GM19238 (cell line): Measurements from ENCODE around the gene CYP1B1.
A peak's percentile ranks its signal among the peaks of the same experiment; 100 is the strongest.
"Not testable (repeated sequence)": the region's sequence is repeated elsewhere in the genome, so short reads cannot be mapped to it uniquely, and the experiment has no call there.

Experiments
- DNase-seq: peaks from one replicate; pipeline ENCODE4 v3.0.0; 2011; ENCODE audit warnings: low spot score; ENCODE audit not compliant: insufficient read length

Gene CYP1B1

GRCh38 chr2:38037757-38038621 lies 38.0 kb downstream of the CYP1B1 start:
- peak; percentile 24 for DNase-seq

DNA sequence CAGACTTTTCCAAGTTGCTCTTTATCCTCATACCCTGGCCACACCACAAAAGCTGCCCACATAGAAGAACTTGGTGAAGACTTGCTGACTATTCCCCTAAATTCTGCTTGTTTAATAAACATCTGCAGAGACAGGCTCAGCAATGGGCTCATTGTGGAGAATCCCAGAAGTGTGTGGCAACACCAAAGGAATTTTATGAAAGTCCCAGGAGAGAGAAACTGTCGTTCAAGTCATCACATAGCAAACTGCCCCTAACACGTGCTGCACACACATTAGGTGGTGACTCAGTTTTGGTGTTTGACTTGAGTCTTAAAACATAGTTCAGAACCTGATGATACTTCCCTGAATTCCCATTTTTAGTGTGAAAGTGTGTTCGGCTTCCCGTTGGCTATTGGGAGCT lies 38.6 kb downstream of the CYP1B1 start:
- no peak for DNase-seq

- DNase-seq, result no peak
Observed at GRCh38 chr2:38035968-38036367, 40.0 kb downstream of the CYP1B1 start.

DNA sequence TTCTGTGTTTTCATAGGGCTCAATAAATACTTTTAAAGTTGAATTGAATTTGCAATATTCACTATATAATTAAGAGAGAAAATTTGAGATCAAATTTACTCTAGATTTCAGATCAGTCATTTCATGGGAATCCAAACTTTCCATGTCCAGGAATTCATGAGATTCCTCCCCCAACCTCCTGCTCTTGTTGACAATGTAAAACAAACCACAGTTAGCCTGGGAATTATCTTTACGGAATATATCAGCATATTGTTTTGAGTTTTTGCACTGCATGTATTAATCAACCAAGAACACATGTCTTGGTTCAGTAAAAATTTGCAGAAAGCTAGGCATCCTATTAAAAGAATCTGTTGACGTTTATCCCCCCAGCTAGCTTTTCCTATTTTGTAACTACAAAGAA lies 42.3 kb downstream of the CYP1B1 start:
- no peak for DNase-seq

- DNase-seq, result no peak
Observed at GRCh38 chr2:38032946-38033345, 43.0 kb downstream of the CYP1B1 start.

GRCh38 chr2:38030635-38031355 lies 45.2 kb downstream of the CYP1B1 start:
- DNase-seq, result no peak

DNA sequence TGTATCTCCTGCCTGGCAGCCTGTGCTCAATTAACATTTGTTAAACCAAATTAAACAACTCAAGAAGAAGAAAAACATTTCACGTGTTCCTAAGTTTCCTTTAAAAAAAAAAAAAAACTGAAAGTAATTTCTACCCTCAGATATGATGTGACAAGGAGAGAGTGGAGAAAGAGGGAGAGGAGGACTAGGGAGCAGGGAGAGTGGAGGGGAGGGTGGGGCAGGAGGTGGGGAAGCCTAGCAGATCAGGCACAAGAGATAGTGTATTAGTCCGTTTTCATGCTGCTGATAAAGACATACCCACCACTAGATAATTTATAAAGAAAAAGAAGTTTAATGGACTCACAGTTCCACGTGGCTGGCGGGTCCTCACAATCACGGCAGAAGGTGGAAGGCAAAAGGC lies 46.4 kb downstream of the CYP1B1 start:
- DNase-seq, result no peak

- DNase-seq, result no peak
Observed at GRCh38 chr2:38028829-38029228, 47.1 kb downstream of the CYP1B1 start.

- DNase-seq, result no peak
Observed at GRCh38 chr2:38026846-38027245, 49.1 kb downstream of the CYP1B1 start.

DNA sequence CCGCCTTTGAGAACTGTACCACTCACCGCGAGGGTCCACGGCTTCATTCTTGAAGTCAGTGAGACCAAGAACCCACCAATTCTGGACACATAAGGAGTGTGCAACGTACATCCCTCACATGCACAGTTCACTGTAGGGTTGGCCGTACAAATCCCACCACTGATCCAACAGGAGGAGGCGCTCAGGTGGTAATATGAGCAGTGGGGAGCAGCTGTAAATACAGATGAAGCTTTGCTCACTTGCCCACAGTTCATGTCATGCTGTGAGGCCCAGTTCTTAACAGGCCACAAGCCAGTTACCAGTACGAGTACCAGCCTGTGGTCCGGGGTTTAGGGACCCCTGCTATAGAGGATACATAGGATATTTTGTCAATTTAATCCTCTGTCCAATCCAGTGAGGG lies 54.4 kb downstream of the CYP1B1 start:
- DNase-seq, result no peak

DNA sequence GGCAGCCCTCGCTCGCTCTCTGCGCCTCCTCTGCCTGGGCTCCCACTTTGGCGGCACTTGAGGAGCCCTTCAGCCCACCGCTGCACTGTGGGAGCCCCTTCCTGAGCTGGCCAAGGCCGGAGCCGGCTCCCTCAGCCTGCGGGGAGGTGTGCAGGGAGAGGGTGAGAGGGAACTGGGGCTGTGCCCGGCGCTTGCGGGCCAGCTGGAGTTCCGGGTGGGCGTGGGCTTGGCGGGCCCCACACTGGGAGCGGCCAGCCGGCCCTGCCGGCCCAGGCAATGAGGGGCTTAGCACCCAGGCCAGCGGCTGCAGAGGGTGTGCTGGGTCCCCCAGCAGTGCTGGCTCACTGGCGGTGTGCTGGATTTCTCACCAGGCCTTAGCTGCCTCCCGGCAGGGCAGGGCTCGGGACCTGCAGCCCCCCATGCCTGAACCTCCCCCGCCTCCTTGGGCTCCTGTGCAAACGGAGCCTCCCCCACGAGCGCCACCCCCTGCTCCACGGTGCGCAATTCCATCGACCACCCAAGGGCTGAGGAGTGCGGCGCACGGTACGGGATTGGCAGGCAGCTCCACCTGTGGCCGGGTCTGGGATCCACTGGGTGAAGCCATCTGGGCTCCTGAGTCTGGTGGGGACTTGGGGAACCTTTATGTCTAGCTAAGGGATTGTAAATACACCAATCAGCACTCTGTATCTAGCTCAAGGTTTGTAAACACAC lies 55.4 kb downstream of the CYP1B1 start:
- not testable (repeated sequence) for DNase-seq

DNA sequence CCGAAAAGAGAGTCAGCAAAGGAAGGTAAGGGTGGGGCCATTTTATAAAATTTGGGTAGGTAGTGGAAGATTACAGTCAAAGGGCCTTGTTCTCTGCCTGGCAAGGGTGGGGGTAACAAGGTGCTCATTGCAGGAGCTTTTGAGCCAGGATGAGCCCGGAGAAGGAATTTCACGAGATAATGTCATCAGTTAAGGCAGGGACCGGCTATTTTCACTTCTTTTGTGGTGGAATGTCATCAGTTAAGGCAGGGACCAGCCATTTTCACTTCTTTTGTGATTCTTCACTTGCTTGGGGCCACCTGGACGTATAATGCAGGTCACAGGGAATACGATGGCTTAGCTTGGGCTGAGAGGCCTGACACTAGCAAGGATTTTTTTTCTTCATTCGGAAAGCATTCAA lies 58.1 kb downstream of the CYP1B1 start:
- DNase-seq, result no peak
